Muscle of arm (tissue), 12 donors: Measurements from ENCODE around the gene HIBADH. TPM values are rescaled to one million over a fixed set of nuclear protein-coding genes. Genes with fewer than 3 reads are reported as not detected.
"Not testable (repeated sequence)": the region's sequence is repeated elsewhere in the genome, so short reads cannot be mapped to it uniquely, and the experiment has no call there.

Experiments
- DNase-seq: peaks from one replicate; pipeline ENCODE4 v3.0.0-alpha.2; 2013
- polyA plus RNA-seq, 12 donors: library from polyadenylated mRNA; unstranded; fragments of 120-200 nt; gene quantifications; one replicate each; pipeline ENCODE4 v1.2.1, GENCODE V29; 2013; ENCODE audit not compliant: insufficient read length in 12 of 12

The HIBADH gene
- polyA plus RNA-seq, 12 donors, result 25.9 to 36.2 (median 29.5) TPM; not detected in 1

DNA sequence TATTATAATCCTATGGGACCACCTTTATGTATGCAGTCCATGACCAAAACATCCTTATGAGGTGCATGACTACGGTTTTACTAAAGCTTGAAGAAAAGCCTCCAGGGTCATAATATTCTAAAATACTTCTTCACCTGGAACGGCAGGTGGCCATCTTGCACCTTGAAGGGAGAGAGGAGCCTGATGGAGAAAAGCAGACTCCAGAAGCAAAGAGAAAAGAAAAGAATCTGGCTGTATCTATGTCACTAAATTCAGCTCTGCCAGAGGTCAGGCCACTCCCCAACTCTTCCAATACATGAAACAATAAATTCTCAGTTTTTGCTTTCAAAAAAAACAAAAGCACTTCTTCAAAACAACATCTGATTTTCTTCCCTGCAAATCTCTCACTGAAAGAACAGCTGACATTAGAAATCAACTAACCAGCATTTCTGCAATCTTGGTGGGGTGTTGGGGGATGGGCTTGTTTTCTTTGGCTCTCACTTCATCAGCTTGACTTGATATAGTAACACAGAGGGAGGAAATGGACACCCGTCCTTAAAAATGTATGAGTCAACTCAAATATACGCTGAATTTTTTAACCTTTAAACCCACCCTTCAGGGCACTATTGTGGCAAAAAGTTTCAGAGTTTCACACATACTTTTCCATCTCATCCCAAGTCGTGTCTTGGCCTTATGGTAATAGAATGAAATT is 21.7 kb downstream of the HIBADH start:
- peak; percentile 43 for DNase-seq

DNA sequence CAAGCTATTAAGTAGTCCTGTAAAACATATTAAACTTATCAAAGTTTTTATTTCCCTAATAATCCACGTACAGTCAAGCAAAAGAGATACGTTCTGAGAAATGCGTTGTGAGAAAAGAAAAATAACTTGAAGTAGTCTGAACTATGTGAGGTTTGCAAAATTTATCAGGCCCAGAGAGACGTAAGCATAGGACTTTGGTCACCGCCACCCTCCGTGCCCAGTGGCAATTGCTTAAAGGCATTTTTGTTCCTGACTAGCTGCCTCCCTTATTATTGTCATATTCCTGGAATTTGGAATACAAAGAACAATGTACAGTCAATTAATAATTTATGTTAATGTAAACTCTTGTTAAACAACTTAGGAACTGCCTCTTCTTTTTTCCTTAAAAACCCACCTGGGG is 22.8 kb downstream of the HIBADH start:
- no peak for DNase-seq

DNA sequence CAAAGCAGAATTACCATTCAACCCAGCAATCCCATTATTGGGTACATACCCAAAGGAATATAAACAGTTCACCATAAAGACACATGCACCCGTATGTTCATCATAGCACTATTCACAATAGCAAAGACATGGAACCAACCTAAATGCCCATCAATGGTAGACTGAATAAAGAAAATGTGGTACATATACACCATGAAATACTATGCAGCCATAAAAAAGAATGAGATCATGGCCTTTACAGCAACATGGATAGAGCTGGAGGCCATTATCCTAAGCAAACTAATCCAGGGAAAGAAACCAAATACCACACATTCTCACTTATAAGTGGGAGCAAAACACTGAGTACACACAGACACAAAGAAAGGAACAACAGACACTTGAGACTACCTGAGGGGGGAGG is 23.6 kb downstream of the HIBADH start:
- not testable (repeated sequence) for DNase-seq

DNA sequence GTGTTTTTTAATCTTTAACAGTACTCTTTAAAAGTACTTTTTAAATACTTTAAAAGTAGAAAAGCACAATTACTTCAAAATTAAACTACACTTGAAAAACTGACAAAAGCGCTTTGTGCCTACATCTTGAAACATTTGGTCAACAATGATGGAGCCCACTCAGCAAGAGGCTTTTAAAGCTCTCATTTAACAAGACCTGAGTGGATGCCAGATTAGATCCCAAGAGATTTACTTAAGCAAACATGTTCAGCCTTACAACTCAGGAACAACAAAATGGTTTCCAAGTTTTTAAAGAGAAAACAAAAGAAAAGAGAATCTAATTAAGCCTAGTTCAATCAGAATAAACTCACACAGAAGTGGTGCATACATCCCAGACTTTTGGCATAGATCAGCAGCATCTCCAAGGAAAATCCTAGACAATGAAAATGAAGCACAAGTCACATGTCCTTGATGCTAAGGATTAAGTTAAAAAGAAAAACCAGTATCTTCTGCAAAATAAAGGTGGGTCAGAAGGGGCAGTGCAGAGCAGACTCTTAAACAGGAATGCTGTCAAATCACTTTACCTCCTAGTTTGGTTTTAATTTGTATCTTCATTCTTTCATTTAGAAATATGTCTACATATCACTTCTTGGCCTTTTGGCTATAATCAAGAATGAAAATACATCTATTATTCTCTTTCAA is 26.2 kb downstream of the HIBADH start:
- peak; percentile 41 for DNase-seq

DNA sequence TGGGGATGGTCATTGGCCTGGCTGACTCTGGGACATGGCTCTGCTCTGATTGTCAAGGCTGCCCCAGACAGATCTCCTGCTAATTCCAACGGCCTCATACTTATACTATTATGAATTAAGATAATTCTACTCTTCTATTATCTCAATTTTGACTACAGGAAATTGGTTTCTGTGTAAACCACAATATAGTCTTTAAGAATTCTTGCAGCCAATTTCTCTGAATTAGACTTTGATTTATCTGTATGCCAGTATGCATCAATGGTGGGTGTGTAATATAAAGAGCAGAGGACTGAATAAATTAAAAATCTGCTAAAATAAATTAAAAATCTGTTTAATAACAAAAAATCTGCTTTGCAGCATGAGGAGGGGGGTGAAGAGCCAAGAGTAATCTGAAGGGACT is 27.0 kb downstream of the HIBADH start:
- no peak for DNase-seq

DNA sequence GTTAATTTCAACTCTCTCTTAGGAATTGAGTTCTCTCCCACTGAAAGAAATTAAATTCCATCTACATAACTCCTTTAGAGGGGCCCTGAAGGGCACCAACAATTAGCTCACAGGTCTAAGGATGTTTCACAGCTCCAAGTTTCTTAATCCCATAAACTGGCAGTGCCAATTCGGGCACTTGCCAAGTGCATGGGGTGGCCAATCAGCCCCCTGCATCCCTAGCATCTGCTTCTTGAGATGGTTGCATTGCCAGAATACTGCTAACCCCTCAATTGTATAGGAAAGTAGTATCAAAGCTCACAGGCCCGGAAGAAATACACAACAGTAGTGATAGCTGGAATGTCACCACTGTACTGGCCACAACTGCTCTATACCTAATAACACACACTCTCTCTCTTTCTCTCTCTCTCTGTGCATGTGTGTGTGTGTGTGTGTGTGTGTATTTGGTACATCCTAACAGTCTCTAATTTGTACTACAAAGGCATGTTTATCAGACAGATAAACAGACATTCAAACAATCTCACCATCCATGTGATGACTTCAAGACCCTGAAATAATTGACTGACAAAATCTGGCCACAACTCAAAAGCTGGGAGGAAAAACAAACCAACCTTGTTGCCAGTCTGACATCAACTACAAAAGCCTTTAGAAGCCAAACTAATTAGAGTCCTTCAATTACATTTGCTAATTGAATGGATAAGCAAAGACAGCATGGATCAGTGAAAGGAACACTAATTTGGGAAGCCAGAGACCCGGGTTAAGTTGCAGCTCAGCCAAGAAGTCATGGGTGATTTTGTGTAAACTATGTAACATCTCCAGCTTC is 27.8 kb downstream of the HIBADH start:
- DNase-seq, result no peak

DNA sequence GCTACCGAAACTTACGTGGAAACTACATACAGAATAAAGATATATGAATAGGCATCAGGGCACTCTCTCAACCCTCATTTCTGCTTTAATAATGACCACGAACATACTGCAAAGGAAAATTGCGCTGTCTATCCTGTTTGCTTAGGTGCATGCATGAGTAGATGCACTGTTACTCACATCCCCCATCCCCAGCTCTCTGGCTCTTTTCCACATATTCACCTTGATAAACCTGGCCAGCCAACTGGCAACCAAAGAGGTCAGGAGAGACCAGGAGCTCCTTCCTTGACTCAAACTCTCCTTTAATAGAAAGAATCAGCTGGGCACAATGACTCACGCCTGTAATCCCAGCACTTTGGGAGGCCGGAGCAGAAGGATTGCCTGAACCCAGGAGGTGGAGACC is 29.6 kb downstream of the HIBADH start:
- no peak for DNase-seq

DNA sequence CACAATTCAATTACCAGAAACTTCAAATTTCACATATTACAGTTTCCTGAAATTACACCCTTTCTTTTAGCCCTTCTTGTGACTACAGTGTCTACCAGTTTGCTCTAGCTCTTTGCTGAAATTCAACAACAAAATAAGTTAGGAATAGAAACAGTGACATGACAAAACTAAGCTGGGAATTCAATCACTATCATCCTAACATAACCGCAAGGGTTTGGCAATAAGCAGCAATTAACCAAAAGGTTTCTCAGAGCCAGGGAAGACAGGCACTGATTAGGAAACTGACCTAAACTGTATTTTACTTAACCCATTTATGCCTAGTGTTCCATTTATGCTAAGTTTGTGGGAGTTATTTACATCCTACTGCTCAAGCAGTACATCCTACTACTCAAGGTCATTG is 31.3 kb downstream of the HIBADH start:
- DNase-seq, result no peak

DNA sequence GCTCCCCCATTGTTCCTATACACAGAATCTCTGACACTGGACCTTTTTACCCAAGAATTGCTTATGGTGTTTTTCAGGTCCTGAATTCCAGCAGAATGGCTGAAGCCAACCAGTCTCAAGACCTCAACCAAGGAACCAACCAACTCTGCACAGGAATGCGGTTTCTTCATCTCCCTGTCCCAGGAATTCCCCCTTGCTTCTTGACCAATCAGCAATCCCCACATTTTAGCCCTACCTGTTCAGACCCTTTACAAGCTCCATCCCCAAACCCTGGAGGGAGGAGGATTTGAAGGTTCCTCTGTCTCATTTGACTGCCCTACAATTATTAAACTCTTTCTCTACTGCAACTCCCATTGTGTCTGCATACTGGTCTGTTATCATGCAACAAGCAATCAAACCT is 35.5 kb downstream of the HIBADH start:
- no peak for DNase-seq

DNA sequence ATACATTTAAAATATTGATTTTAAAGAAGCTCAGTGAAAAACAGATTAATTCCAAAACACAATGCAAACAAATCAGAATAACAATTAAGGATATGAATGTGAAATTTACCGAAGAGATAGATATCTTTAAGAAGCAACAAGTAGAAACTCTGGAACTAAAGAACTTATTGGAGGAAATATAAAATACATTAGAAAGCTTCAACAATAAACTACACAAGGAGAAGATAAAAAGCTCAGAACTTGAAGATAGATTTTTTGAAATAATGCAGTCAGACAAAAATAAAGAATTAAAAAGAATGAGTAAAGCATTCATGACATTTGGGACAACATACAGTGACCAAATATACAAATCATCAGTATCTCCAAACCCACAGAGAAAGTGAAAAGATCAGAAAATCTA is 43.2 kb downstream of the HIBADH start:
- no peak for DNase-seq

DNA sequence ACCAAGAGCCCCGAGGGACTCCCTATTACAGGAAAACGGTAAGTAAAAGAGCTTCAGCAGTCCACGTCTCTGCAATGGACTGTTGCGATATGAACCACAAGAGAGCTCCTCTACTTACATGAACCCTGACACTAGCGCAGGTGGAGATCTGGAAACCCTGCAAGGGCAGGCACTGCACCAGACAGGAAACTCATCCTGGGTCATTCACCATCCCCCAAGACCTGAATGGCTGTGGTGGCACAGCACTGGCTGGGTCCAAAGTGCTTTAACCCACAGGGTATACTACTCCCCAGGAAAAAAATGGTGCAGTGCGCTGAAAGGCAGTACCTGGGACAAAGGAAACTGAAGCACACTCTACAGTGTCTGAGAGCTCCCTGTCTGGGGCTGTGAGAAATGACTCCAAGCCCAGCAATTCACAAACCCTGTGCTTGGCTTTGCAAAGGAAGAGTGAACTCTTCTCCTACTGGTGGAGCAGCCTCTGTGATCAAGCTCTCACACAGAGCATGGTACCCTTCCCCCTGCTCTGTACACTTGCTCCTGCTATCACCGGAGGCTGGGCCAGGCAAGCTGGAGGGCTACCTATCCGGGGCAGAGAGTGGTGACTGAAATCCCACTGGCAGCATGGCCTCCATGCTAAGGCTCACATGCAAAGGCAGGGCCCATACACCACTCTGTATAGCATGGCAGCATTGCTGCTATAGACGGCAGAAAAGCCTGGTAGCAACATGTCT is 44.9 kb downstream of the HIBADH start:
- no peak for DNase-seq

DNA sequence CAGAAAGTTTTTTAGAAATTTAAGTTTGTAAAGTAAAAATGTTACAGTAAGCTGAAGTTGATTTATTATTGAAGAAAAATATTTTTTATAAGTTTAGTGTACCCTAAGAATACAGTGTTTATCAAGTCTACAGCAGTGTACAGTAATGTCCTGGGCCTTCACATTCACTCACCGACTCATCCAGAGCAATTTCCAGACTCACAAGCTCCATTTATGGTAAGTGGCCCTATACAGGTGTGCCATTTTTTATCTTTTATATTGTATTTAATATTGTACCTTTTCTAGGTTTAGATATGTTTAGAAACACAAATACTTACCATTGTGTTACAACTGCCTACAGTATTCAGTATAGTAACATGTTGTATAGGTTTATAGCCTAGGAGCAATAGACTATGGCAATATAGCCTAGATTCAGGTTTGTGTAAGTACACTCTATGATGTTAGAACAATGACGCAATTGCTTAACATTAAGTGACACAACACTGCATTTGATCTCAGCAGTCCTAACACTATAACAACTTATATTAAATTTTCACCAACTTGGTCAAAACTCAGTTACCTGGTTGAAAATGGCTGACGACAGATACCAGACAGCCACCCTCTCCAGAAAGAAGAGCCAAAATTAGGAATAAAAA is 45.7 kb downstream of the HIBADH start:
- DNase-seq, result no peak

DNA sequence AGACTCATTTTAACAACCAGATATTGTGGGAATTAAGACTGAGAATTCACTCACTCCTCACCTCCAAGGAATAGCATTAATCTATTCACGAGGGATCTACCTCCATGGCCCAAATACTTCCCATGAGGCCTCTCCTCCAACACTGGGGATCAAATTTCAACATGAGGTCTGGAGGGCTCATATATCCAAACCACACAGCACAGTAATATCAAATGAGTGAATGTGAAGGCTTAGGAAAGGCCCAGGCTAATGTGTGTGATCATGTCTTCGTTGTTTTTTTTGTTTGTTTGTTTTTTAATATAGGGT is 46.5 kb downstream of the HIBADH start:
- DNase-seq, result no peak

DNA sequence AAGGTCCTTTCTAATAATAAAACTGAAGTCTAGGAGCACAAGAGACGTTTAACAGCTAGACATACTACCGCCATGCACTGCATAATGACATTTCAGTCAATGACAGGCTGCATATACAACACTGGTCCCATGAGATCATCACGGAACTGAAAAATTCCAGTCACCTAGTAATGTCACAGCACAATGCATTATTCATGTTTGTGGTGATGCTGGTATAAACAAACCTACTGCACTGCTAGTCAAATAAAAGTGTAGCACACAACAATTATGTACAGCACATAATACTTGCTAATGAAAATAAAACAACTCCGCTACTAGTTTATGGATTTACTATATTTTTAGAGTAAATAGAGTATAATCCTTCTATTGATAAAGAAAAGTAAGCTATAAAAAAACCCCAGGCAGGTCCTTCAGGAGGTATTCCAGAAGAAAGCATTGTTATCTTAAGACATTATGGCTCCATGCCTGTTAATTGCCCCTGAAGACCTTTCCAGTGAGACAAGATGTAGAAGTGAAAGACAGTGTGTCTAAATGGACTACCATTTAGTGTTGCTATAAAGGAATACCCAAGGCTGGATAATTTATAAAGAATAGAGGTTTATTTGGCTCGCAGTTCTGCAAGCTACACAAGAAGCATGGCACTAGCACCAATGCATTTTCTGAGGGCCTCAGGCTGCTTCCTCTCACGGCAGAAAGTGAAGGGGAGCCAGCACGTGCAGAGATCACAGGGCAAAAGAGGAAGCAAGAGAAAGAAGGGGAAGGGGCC is 47.1 kb downstream of the HIBADH start:
- DNase-seq, result no peak

DNA sequence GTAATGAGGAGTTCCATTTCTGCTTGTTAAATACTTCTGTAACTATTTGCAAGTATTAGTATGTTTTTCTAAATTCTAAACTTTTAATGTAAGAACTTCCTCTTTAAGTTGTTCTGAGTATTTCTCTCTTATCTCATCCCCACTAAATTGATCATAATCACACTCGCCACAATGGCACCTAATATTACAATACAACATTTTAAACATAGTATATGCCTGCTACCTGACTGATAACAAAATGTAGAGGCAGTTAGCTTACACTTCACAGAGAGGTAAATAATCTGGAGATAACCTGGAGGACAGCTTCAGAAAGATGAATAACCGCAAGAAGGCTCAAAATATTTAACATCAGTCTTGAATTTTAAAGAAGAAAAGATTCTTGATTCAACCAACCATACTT is 48.6 kb downstream of the HIBADH start:
- no peak for DNase-seq

DNA sequence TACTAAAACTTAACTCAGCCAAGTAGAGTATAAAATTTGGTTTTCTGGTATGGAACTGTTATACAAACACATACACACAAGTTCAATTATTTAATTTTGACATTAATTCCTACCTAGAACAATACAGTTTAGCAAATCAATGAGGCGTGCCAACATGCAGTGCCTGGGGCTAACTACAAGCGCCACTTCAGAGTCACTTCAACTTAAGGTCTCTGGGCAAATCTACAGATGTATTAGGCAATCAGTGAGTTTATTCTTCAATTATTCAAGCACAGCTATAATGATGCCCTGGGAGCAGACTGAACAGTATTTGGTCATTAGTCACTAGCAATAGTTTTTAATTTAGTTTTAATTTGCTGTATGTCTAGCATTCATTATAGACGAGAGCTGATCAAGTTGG is 51.6 kb downstream of the HIBADH start:
- DNase-seq, result no peak

DNA sequence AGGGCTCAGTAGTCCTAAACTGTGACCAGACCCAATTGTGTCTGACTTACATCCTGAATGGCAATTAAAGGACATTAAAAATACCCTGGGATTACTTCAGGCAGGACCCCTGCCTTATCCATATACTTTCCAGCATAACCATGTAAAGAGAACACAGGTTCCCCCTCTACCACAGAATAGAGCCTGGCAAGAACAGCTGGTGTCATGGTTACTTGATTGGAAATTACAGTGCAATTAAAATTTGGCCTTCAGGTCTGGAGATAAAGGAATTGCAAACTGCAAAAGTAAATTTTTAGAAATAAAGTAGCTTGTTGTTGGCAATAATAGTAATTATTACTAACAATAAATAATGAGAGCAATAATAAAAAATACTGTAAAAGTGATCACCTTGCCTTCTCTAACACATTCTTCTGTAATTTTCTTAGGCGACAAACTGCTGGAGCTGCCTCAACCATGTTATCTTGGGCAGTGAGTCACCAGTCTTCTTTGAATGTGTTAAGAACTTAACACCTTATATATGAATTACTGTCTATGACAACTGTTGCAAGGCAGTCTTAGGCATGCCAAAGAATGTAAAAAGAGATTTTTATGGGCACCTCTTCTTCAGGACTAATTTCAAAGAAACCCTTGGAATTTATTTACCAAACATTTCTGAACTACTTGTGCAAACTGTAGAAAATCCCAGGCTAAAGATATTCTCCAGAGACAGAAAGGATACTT is 53.7 kb downstream of the HIBADH start:
- no peak for DNase-seq

DNA sequence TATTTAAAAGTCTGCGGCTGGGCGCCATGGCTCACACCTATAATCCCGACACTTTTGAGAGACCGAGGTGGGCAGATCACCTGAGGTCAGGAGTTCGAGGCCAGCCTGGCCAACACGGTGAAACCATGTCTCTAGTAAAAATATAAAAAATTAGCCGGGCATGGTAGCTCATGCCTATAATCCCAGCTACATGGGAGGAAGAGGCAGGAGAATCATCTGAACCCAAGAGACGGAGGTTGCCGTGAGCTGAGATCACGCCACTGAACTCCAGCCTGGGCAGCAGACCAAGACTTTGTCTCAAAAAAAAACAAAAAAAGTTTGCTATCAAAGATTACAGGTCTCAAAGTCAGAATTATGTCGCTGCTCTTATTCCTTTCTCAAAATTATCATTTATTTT is 55.5 kb downstream of the HIBADH start:
- no peak for DNase-seq

DNA sequence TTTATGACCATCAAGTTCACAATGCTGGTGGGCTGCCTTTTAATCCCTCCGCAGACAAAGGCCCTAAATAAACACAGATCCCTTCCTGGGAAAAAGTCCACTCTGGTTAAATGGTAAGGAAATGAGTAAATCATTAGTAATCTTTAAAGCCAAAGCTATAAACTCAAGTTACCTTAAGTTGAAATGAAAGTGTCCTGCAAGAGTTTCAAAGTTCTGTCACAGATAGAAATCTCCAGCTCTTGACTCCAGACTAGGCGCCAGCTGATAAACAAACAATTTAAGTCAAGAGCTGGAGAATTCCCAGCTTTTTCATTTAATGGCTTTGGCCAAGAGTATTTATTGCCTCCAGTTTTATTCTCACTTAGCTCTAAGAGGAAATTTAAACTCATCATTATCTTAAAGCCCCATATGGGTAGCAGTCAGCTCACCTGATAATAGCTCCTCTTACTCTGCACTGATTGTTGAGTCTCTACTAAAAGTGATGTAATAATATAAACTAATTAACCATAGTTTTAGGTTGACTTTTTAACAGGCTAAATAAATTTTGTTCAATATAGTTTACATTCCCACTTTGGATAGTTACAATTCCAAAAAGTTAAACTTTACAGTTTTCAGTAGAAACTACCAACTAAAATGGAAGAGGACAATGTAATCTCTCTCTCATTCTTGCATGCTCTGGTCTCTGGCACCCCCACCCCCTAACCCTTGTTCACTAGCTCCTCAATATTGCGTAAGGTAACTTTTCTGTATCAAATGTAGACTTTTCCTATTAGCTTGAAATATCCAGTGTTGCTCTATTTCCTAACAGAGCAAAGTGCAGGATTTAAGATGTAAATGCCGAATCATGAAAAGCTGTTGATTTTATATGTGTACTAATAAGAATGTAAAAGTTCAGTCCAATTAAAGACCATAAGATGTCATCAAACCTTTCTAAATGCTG is 56.1 kb downstream of the HIBADH start:
- DNase-seq, result no peak
